WERI-Rb-1 (cell line): ENCODE measurements around the gene NLGN2.

Source experiments
- DNase-seq: peaks from one replicate; pipeline ENCODE4 v3.0.0-alpha.2; 2020
- H3K27ac ChIP-seq: fragments of 250-450 bp; sonication (Bioruptor Pico); 2 replicates; pipeline ENCODE4 v1.5.1; 2020; ENCODE audit warnings: mild to moderate bottlenecking, moderate library complexity
- H3K27me3 ChIP-seq: fragments of 250-450 bp; sonication (Bioruptor Pico); 2 replicates; pipeline ENCODE4 v1.5.1; 2021; ENCODE audit warnings: mild to moderate bottlenecking, low read depth, moderate library complexity; ENCODE audit not compliant: insufficient read depth, severe bottlenecking
- H3K36me3 ChIP-seq: fragments of 250-450 bp; sonication (Bioruptor Pico); 2 replicates; pipeline ENCODE4 v1.5.1; 2020; ENCODE audit warnings: mild to moderate bottlenecking, moderate library complexity
- H3K4me3 ChIP-seq: 2 replicates; pipeline ENCODE4 v1.5.1; 2011; ENCODE audit warnings: low read depth, mild to moderate bottlenecking, control low read depth, low read length
- H3K9me3 ChIP-seq: fragments of 250-450 bp; sonication (Bioruptor Pico); 2 replicates; pipeline ENCODE4 v1.5.1; 2021; ENCODE audit warnings: mild to moderate bottlenecking, moderate library complexity; ENCODE audit not compliant: severe bottlenecking
- TF ChIP-seq, protein P1 (sequence below): IDR thresholded peaks from 2 replicates; pipeline ENCODE4 v1.5.1; 2011; ENCODE audit warnings: low read depth, mild to moderate bottlenecking, control low read depth, inconsistent platforms, low read length

Gene NLGN2

DNA sequence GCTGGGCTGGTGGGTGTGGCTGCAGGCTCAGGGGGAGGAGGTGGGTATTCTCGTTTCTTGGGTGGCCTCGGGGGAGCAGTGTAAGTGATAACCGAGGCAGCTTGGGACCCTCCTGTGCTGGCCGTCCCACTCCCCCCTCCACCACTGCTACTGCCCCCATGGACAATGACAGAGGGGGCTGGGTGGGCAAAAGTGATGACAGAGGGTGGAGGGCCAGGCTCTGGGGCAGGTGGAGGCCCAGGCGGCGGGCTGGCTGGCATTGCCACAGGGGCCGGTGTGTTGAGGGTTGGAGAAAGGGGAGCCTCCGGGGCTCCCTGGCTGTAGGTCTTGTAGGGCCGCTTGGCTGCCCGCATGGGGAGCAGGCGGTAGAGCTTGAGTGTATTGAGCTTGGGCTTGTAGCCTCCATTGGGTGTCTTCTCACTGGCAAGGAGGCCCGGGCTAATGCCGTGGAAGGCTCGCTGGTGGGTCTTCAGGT is 55.8 kb downstream of the NLGN2 start:
- no peak overlapping the region for H3K27ac ChIP-seq
- H3K9me3 ChIP-seq = no peaks in the 10 kb centered on the region
- TF ChIP-seq, protein P1, sequence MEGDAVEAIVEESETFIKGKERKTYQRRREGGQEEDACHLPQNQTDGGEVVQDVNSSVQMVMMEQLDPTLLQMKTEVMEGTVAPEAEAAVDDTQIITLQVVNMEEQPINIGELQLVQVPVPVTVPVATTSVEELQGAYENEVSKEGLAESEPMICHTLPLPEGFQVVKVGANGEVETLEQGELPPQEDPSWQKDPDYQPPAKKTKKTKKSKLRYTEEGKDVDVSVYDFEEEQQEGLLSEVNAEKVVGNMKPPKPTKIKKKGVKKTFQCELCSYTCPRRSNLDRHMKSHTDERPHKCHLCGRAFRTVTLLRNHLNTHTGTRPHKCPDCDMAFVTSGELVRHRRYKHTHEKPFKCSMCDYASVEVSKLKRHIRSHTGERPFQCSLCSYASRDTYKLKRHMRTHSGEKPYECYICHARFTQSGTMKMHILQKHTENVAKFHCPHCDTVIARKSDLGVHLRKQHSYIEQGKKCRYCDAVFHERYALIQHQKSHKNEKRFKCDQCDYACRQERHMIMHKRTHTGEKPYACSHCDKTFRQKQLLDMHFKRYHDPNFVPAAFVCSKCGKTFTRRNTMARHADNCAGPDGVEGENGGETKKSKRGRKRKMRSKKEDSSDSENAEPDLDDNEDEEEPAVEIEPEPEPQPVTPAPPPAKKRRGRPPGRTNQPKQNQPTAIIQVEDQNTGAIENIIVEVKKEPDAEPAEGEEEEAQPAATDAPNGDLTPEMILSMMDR = no peak
- H3K27me3 ChIP-seq = no peaks in the 10 kb centered on the region
- H3K36me3 ChIP-seq = peaks cover 29% of the 10 kb centered on the region
- DNase-seq = no peak
- H3K4me3 ChIP-seq = no peak overlapping the region

DNA sequence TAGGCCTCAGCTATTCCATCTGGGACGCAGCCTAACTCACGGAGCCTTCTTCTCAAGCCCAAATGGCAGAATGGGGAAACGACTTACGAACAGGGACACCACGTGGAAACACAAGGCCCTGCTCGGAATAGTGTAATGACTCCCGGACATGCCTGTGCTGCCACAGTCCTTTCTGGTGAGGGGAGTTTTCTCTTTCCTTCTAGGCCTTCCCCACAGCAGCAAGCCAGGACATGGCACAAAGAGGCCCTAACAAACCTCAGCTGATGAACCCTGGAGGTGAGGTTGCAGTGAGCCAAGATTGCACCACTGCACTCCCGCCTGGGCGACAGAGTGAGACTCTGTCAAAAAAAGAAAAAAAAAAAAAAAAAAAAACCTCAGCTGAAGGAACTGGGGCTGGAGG is 56.4 kb downstream of the NLGN2 start:
- H3K27me3 ChIP-seq = no peaks in the 10 kb centered on the region
- DNase-seq = no peak
- H3K9me3 ChIP-seq = no peaks in the 10 kb centered on the region
- H3K27ac ChIP-seq = no peak overlapping the region
- peaks cover 29% of the 10 kb centered on the region for H3K36me3 ChIP-seq
- TF ChIP-seq, protein P1 = no peak
- no peak overlapping the region for H3K4me3 ChIP-seq

DNA sequence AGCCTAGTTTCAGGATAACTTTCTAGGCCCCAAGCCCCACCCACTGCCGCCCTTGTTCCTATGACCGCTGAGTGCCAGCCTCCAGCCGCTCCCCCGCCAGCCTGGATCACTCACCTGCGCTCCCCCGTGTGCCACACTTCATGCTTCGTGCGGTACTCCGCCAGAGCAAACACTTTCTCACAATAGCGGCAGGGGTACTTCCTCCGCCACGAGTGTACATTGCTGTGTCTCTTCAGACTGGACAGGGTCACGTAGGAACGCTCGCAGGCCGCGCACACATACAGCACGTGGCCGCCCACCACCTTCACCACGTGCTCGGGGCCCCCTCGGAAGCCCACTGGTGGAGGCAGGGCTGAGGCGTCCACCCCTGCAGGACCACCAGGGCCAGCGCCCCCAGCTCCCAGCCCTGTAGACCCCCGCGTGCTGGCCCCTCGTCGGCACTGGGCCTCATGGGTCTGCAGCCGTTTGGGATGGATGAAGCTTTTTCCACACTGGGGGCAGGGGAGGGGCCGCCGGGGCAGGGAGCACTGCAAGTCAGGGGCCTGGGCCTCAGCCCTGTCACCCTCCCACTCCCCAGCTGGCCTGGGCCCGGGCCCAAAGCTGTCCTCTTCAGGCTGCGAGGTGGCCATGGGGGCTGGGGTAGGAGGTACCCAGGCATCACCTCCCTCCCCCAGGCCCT is 58.1 kb downstream of the NLGN2 start:
- no peaks in the 10 kb centered on the region for H3K9me3 ChIP-seq
- no peak overlapping the region for H3K4me3 ChIP-seq
- no peaks in the 10 kb centered on the region for H3K27me3 ChIP-seq
- no peak for DNase-seq
- peaks cover 29% of the 10 kb centered on the region for H3K36me3 ChIP-seq
- no peak overlapping the region for H3K27ac ChIP-seq
- TF ChIP-seq, protein P1 = no peak

DNA sequence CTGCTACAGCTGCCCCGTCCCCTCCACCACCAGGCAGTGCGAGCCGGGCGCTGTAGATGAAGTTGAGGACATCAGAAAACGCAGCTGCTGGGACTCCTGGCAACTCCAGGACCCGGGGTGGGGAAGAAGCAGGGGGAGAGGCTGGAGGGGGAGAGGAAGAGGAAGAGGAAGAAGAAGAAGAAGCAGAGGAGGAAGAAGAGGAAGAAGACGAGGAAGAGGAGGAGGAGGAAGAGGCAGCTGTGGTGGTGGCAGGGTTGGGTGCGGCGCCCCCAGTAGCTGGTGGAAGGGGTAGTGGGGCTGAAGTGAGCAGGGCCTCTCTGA is 58.6 kb downstream of the NLGN2 start:
- Histone ChIP-seq H3K36me3 (peaks cover 29% of the 10 kb centered on the region), H3K27ac (no peak overlapping the region), H3K9me3 (no peaks in the 10 kb centered on the region), H3K27me3 (no peaks in the 10 kb centered on the region), H3K4me3 (no peak overlapping the region)
- no peak for DNase-seq
- TF ChIP-seq, protein P1 = no peak

DNA sequence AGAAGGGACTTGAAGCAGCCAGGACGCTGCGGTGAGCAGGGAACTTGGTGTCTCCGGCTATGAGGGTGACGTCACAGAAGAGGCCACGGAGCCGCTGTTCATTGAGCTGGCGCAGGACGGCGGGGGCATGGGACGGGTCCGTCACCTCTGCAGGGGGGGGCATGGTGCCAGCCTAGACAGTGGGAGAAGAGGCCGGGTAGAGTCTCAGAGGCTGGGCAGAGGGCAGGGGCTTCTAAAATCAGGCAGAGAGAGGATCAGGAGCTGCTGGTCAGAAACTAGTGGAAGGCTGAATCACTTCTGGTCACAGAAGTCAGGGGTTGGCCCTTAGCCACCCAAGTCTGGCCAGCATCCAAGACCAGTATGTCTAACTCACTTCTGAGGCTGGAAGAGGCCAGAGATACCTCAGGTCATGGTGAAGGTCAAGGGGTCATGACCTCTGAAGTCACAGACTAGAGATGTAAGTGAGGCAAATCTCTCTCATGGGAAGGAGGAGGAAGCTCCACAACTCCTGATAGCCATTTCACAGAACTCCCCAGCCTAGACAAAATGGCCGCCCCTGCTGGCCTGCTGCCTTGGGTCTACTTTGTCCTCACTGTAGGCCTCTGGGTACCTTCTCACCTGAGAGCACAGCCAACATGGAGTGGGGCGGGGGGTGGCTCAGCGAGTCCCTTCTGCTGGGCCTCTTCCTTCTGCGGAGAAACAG is 59.1 kb downstream of the NLGN2 start:
- Histone ChIP-seq H3K27me3 (no peaks in the 10 kb centered on the region), H3K27ac (no peak overlapping the region), H3K36me3 (peaks cover 29% of the 10 kb centered on the region), H3K4me3 (no peak overlapping the region), H3K9me3 (no peaks in the 10 kb centered on the region)
- TF ChIP-seq, protein P1 = no peak
- DNase-seq = no peak

DNA sequence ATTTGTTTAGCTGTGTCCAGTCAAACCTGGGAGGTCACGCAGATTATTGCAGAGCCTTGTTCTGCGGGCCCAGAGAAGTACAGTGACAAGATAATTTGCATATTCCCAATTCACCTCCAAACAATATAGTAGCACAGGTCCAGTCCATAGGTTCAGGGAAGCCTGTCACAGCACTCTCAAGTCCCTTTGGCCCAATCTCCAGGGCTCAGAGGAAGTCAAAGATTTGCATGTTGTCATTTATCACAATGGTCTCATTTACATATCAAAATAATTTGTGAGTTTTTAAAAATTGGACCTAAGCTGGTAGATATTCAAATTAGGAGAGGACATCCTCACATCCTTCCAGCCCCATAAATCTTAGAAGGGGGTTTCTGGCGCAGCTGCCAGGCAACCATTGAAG is 59.9 kb downstream of the NLGN2 start:
- Histone ChIP-seq H3K27ac (no peak overlapping the region), H3K36me3 (peaks cover 24% of the 10 kb centered on the region), H3K4me3 (no peak overlapping the region), H3K9me3 (no peaks in the 10 kb centered on the region), H3K27me3 (no peaks in the 10 kb centered on the region)
- DNase-seq = no peak
- TF ChIP-seq, protein P1 = no peak
